ENCODE data around the gene WDR48.

Gene WDR48

DNA sequence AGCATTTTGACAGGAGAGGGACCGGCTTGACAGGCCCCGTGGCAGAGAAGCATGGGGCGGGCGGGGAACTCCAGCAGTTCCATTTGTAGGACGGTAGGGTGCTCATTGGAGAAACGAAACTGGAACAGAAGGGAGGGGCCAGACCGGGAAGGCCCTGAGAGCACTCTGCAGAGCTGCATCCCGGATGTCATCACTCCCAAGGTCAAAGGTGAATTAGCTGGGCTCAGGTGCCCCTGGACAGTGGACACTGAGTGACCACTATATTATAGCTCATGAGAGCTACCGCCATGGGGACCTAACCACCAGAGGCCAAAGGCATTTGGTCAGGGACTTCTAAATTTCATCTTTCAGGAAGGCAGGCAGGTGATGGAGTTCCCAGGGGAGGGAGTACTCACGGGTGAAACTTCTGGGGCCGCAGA lies 94.3 kb downstream of the WDR48 start:
- H3K4me3 ChIP-seq (ENCODE audit: low read length) = no peak overlapping the region
- peaks cover 52% of the 10 kb centered on the region for H3K36me3 ChIP-seq (ENCODE audit: insufficient read depth, low read depth, low read length)
- no peak overlapping the region for H3K9ac ChIP-seq (ENCODE audit: low read depth, low read length)
- H3K27ac ChIP-seq (ENCODE audit: low read length) = no peak overlapping the region
- peaks cover 40% of the 10 kb centered on the region for H3K4me1 ChIP-seq (ENCODE audit: insufficient read depth, low read length)
- H3K27me3 ChIP-seq (ENCODE audit: insufficient read depth, low read length) = no peaks in the 10 kb centered on the region
- no peaks in the 10 kb centered on the region for H3K9me3 ChIP-seq (ENCODE audit: insufficient read depth, low read depth, low read length)
